ENCODE results near the gene GJD4.

Gene GJD4

GRCh38 chr10:35563261-35563891, 41.8 kb upstream of the GJD4 start:
- DNase-seq (ENCODE audit: low spot score): peak; percentile 70
- TF ChIP-seq CTCF (IDR thresholded peaks at IDR 0.05; ENCODE audit: extremely low read depth, missing control alignments): peak; percentile 100

DNA sequence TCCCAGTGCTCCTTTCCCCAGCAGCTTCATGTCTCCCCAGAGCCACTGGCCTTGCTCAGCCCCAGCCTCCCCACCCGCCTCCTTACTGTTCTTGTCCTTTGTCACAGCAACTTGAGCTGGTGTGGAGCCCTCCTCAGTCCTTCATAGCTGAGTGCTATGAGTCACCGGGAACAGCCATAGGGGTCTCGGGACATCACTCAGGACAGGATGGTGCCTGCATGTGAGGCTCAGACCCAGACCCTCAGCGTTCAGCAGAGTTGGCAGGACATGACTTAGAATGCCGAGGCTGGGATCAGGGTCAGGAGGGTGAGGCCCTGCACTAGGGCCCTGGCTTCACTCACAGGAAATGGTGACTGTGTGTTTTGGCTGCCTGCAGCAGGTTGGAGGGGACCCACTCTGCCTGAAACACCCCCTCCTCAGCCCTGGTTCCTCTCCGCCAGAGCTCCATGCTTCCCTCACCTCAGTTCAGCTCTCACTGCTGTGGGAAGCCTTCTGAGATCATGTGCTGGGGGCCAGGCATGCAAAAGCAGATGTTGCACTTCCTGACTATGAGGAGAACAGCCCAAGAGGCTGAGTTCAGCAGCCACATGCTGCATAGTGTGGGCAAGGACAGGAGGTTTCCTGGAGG, 40.7 kb upstream of the GJD4 start:
- TF ChIP-seq CTCF (IDR thresholded peaks at IDR 0.05; ENCODE audit: extremely low read depth, missing control alignments): no peak
- peak; percentile 36 for DNase-seq (ENCODE audit: low spot score)

DNA sequence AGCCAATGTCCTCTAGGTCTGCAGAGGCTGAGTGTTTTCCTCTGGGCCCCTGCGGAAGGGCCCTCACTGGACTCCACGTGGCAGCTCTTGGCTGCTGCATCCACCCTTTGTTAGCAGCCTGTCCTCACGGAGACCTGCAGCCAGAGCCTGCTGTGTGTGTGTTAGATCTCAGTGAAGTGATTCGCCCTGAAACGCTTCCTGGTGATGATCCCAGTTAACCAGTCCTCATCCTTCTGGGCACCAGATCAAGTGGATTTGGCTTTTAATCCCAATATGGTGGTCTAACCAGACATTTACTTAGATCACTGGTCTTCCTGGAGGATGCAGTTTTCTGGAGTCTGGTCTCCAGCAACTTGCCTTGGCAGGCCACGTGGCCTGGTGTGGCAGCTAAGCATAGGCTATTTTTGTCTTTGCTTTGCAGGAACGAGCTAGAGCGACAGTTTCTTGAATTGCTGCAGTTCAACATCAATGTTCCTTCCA, 39.5 kb upstream of the GJD4 start:
- TF ChIP-seq CTCF (IDR thresholded peaks at IDR 0.05; ENCODE audit: extremely low read depth, missing control alignments): no peak
- DNase-seq (ENCODE audit: low spot score): no peak

GRCh38 chr10:35567951-35568350, 37.2 kb upstream of the GJD4 start:
- no peak for DNase-seq (ENCODE audit: low spot score)
- TF ChIP-seq CTCF (IDR thresholded peaks at IDR 0.05; ENCODE audit: extremely low read depth, missing control alignments): no peak

GRCh38 chr10:35568483-35569015, 36.6 kb upstream of the GJD4 start:
- no peak for DNase-seq (ENCODE audit: low spot score)
- no peak for TF ChIP-seq CTCF (IDR thresholded peaks at IDR 0.05; ENCODE audit: extremely low read depth, missing control alignments)

- DNase-seq (ENCODE audit: low spot score): no peak
- no peak for TF ChIP-seq CTCF (IDR thresholded peaks at IDR 0.05; ENCODE audit: extremely low read depth, missing control alignments)
Measured at GRCh38 chr10:35569111-35569707, 35.9 kb upstream of the GJD4 start.

GRCh38 chr10:35569836-35570235, 35.3 kb upstream of the GJD4 start:
- DNase-seq (ENCODE audit: low spot score): no peak
- no peak for TF ChIP-seq CTCF (IDR thresholded peaks at IDR 0.05; ENCODE audit: extremely low read depth, missing control alignments)
